ENCODE data around the gene SCLY.
"Not testable (repeated sequence)": the region's sequence is repeated elsewhere in the genome, so short reads cannot be mapped to it uniquely, and the experiment has no call there.

The SCLY gene, protein sequence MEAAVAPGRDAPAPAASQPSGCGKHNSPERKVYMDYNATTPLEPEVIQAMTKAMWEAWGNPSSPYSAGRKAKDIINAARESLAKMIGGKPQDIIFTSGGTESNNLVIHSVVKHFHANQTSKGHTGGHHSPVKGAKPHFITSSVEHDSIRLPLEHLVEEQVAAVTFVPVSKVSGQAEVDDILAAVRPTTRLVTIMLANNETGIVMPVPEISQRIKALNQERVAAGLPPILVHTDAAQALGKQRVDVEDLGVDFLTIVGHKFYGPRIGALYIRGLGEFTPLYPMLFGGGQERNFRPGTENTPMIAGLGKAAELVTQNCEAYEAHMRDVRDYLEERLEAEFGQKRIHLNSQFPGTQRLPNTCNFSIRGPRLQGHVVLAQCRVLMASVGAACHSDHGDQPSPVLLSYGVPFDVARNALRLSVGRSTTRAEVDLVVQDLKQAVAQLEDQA

DNA sequence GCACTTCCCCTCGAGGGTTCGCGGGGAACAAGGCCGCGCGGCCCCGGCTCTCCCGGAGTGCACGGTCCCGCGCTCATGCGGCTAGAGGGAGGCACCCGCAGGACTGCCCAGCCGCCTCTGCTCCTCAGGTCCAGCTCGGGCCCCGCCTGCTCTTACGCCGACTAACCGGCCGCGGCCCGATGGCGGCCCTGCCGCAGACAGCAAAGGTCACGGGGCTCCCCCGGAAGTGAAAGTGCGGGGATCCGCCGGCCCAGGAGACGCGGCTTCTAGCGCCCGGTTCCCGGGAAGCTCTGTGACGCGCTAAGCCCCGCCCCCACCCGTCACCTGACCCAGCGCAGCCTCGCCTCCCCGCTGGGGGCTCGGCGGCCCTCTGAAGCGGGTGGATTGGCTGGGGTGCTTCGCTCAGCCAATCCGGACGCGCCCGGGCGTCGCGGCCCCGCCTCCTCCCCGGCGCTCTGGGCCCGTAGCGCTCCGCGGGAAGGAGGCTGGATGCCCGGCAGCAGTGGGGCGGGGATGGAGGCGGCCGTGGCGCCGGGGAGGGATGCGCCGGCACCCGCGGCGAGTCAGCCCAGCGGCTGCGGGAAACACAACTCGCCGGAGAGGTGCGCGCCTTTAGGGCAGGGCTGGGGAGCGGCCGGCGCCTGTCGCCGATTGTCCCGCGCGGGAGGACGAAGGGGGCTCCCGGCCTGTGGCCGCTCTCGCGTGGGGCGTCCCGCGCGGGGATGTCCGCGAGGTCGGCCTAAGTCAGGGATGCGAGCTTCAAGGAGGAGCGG lies at the start of gene SCLY:
SCLY (plus strand) TSS at position 460 of the 773 bp plus-strand sequence; CDS start at position 514, 54 bp downstream.
- peak; percentile 99 for DNase-seq (ENCODE audit: low spot score)
- peak; percentile 63 for FAIRE-seq

DNA sequence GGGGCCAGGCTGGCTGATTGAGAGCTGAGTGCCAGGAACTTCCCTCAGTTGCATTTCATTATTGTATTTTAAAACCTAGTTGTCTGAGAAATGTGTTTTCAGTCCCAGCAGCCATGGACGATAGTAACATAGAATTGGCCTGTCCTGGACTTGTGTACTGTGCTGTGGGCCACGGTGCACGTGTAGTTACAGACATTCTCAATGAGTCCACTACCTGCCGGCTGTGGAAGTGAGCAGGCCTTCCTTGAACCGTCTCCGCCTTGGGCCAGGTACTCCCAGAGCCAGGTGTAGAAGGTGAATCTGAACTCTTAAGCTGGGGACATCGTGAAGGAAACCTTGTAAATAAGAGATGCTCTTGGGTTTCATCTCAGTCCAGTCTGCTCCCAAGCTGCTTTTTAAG lies 47.0 kb upstream of the SCLY start:
- DNase-seq (ENCODE audit: low spot score) (no peak), FAIRE-seq (no peak)

DNA sequence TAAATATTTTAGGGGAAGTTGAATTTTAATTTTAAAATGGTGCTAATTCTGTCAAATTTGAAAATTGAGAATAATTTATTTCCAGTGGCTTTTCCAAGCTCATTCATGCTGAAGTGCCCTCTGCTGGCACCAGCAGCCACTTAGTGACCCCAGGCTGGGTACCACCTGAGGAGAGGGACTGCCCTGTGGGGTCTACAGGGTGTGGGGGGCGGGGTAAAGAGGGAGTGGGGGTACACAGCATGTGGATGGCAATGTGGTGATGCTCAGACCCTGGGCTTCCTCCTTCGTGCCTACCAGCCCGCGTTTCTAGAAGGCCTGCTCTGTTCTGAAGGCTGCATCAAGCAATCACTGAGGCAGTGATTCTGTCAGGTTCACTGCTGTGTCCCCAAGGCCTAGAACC lies 45.1 kb upstream of the SCLY start:
- DNase-seq (ENCODE audit: low spot score) (no peak), FAIRE-seq (no peak)

DNA sequence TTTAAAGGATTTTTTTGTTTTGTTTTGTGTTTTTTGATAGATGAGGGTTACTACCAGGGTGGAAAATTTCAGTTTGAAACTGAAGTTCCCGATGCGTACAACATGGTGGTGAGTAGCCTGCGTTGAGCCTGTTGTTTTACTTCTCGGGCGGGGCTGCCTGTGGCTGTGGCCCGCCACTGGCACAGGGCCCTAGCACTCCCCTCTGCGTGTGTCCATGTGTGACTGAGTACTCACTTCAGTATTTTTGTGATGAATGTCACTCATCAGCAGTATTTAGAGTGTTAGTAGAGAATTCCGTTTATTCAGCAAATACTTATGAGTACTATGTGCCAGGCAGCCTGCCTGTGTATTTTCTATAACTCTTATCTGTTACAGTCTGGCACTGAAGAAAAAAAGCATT lies 44.3 kb upstream of the SCLY start:
- DNase-seq (ENCODE audit: low spot score) (no peak), FAIRE-seq (no peak)

DNA sequence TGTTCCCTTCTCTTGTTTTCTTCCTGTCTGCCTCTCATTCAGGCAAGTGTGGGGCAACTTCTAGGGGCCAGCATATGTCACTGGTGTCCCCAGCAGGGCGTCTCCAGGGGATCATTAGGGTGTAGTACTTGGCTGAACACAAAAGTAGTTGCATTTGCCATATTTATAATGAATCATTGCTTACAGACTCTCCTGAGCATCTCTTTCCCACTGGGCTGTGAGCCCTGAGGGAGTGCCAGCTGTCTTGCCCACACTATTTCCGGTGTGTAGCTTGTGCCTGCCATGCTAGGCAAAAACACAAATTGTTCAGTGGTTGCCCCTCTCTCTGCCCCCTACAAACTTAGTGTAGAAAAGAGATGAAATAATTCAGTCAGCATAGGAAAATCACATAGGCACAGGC lies 40.8 kb upstream of the SCLY start:
- FAIRE-seq = no peak
- DNase-seq (ENCODE audit: low spot score) = no peak

DNA sequence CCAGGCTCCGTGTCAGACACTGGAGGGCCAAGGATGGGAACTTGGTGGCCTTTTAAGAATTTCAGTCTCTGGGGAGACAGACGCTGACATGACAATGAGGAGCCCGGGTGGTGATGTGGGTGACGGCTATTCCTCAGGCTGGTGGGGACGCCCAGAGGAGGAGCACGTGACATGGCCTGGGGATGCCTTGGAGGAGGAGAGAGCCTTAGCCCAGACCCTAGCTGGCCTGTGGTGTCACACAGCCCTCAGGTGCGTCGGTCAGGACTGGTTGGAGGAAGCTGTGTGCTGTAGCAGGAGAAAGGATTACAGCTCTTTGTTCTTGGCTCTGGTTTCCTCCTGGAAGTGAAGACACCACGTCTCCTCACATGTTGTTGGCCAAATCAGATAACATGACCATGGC lies 40.0 kb upstream of the SCLY start:
- FAIRE-seq (no peak), DNase-seq (ENCODE audit: low spot score) (no peak)

DNA sequence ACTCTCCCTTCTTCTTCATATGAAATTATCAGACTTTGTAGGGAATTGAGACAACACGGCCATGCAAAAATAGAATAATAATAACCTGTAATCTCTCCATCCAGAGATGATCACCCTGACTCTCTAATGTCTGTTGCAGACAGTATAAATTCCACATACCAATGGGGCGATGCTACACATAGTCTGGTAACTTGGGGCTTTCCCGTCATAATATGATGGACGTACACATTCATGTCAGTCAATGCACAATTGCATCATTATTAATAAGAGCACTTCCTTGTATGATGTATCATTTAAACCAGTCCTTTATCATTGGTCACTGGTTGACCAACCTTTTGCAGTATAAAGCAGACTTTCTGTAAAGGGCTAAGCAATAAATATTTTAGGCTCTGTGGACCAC lies 39.5 kb upstream of the SCLY start:
- FAIRE-seq (no peak), DNase-seq (ENCODE audit: low spot score) (no peak)

DNA sequence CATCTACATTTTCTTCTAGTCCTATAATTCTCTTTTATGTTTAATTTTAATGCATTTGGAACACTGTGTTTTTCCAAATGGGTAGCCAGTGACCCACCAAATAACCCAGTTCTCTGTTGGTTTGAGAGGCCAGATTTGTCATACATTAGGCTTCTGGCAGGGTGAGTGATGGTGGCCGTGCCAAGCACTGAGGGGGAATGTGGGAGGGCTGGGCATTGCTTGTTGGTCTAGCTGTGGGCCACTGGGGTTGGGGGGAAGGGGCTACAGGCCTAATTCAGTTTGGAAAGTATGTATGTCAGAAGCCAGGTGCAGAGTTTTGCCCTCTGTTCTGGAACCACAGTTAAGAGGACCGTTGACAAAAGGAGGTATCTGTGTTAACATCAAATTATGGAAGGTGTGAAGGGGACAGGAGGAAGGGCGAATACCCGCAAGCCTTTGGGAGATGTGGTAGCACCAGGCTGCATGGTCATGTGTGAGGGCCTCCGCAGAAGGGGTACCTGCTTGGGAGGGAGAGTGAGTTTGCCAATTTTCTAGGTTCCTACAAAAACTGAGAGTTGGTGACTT lies 38.1 kb upstream of the SCLY start:
- DNase-seq (ENCODE audit: low spot score) (no peak), FAIRE-seq (no peak)

DNA sequence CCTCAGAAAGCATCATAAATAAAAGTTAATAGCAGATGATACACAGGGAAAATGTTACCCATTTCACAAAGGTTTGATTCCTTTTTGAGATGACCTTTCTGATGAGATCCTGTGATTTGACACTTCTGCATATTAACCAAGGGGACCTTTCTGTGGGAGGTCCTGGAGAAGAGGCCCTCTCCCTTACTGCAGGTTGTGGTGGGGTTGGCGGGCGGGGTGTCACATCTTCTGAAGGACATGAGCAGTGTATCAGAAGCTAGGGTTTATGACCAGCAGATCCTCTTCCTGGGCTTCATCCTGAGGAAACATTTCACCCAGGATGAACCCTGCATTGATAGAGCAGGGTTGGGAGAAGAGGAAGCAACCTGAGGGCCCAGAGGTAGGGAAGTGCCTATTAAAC lies 37.2 kb upstream of the SCLY start:
- FAIRE-seq = no peak

DNA sequence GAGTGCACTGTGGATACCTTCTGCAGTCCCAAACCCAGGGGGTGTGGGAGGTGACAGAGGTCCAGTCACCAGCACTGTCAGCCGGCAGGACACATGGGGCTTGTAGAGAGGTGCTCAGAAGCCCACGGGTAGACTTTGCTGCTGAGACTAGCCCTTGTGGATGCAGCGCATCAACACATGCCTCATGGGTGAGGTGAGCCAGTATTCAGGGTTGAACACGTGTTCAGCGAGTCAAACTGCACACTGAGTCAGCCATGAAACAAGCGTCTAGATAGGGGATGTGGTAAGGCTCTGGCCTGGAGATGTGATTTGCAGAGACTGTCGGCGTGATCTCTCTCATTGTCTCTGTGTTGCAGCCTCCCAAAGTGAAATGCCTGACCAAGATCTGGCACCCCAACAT lies 35.8 kb upstream of the SCLY start:
- DNase-seq (ENCODE audit: low spot score) (peak; percentile 19), FAIRE-seq (peak; percentile 59)

More for the DNA sequence above, 37.2 kb upstream of the SCLY start:
- no peak for DNase-seq (ENCODE audit: low spot score)

DNA sequence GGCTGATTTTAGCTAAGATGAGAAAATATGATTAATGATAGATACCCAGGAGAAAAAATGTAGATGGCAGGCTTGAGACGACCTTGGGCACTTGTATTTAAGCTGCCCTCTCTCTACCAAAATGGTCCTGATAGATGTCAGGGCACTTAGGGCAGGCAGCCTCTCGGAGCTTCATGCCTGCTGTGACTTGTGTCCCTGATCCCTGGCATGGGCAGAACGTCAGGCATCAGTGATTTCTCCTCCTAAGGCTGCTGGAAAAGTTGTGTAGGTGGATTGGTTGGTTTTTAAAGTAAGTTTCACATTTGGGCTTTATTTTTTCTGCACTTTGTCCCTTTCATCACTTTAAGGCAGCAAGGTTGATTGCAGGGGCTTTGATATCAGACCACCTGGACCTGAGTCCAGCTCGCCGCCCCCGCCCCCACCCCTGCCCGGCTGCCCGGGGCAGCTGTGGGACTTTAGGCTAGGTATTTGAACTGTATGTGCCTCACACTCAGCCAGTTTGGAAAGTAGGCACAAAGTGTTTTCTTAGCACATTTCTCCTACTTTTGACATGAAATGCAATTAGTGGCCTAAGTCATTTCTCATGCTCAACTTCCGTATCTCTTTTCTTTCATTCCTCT lies 35.0 kb upstream of the SCLY start:
- DNase-seq (ENCODE audit: low spot score) (no peak), FAIRE-seq (no peak)

DNA sequence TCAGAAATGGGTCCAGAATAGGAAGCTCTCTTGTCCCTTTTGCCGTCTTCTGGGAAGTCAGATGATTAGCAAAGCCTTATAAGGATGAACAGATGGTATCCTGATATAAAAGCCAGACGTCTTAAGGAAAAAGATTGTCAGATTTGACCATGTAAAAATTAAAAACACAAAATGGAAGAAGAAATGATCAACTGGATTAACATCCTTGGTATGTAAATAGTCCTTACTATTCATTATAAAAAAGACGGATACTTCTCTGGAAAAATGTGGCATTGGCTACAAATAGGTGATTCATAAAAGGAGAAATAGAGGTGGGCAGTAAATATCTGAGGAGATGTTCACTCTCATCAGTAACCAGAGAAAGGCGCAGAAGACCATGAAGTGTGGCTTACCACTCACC lies 33.7 kb upstream of the SCLY start:
- no peak for DNase-seq (ENCODE audit: low spot score)
- no peak for FAIRE-seq

DNA sequence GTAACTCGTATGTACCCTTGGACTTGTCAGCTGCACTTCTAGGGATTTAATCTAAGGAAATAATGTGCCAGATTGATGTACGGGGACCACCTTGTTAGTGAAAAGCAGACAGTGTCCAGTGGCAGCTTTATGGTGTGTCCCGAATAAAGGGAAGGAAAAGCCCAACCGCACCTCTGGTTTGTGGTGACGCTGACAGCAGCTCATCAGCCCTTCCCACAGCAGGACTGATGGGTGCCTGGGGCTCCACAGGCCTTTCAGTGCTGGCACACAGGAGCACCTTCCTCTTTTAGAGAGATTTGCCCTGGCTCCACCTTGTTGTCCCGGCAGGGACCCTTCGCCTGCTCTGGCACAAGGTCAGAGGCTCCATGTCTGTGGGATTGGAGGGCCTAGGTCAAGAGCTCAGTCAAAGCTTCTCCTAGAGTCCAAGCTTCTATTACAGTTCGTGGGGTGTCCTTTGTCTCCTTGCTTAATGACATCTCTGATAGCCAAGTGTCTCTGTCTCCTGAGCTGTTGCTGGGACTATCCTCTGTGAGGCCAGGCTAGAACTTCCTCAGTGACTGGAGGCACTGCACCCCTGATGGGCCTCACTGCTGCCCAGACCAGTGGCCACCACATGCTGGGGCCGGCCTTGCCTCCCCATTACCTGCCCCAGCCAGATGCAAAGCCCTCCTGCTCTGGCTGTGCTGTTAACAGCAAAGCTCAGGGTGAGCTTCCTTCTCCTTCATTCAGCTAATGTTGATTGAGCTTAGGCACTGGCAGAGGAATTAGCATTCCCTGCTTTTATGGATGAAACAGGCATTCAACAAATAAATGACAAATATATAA lies 33.0 kb upstream of the SCLY start:
- no peak for DNase-seq (ENCODE audit: low spot score)
- no peak for FAIRE-seq

DNA sequence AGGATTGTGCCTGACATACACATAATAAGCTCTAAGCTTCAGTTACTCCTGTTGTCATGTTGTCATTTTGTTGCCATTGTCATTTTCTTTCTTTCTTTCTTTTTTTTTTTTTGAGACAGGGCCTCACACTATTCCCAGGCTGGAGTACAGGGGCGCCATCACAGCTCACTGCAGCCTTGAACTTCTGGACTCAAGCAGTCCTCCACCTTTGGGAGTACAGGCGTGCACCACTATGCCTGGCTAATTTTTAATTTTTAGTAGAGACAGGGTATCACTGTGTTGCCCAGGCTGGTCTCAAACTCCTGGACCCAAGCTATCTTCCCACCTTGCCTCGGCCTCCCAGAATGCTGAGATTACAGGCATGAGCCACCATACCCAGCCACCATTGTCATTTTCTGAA lies 30.9 kb upstream of the SCLY start:
- no peak for DNase-seq (ENCODE audit: low spot score)
- FAIRE-seq = no peak

DNA sequence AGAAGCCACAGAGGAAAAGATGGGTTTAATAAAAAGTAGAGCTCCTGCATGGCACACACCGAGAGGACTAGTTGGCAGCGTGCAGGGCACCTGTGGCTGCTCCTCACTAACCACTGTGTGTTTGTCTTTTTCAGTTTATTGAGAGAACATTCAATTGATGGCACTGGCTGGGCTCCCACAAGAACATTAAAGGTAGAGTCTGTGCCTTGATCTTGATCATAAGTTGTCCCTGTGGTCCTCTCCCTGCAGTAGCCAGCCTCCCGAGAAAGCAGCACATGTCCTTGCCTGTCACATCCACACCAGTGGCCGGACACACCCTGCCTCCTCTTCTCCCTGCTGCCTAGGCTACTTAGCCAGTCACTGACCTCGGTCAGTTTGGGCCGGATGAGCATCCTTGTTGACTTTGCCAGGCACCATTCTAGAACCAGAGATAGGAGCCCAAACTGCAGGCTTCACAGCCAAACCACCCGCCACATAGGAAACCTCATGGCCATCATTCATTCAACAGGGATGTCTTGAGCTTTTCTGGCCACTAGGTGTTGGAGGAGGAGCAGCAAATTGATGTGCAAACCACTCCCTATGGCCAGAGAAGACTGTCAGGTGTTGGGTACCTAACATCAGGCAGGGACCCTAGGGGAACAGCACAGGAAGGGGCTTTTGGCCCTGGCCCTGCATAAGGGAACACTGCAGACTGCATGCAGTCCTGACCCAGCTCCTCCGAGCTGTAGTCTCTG lies 30.2 kb upstream of the SCLY start:
- FAIRE-seq = no peak
- DNase-seq (ENCODE audit: low spot score) = no peak

DNA sequence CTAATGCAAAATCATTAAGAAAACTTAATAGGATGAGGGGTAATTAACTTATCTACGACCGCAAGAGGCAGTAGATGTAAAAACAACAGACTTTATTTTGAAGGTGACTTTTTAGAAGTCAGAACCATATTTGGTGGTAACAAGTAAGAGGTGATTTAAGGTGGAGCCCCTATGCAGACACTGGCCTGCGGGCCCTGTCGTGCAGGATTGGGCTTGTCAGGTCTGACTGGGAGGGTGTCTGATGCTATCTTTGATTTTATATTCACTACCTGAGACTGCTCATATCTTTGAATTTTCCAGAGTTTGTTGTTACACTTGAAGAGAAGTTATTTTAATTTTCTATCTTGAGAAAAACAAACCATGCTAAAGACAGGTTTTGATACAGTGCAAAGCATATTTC lies 29.1 kb upstream of the SCLY start:
- DNase-seq (ENCODE audit: low spot score) (no peak), FAIRE-seq (no peak)

DNA sequence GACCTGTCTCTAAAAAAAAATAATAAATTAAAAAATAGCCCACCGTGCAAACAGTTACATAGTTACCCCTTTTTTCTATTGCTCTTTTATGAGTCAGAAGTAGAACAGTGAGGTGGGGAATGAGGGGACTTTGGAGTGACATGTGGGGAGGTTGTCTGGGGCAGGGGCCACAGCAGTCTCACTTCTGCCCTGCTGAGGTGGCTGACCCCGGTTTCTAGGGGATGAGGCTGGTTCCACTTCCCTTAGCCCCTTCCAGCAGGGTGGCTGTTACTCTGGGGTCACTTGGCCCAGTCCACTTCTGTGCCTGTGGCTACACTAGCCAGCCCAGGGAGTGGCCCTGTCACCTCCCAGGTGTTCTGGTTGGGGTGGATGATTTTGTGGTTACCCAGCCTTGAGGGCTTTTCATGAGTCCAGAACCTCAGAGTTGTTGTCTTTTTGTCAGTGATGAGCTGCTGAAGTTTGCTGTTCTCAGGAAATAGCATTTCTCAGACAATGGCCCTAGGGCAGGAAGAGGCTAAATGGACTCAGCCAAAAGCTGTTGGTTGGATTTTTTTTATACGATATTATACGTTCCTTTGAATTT lies 28.0 kb upstream of the SCLY start:
- DNase-seq (ENCODE audit: low spot score) = no peak
- FAIRE-seq = no peak

DNA sequence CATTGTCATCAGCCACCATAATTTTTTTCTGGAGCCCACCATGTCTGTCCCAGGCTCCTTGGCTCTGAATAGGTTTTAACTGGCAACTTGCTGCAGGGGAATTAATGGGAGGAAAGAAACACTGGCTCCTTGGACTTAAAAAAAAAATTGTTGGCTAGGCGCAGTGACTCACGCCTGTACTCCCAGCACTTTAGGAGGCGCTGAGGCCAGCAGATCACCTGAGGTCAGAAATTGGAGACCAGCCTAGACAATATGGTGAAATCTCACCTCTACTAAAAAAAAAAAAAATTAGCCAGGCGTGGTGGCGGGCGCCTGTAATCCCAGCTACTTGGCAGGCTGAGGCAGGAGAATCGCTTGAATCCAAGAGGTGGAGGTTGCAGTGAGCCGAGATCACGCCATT lies 26.8 kb upstream of the SCLY start:
- not testable (repeated sequence) for DNase-seq (ENCODE audit: low spot score); FAIRE-seq

DNA sequence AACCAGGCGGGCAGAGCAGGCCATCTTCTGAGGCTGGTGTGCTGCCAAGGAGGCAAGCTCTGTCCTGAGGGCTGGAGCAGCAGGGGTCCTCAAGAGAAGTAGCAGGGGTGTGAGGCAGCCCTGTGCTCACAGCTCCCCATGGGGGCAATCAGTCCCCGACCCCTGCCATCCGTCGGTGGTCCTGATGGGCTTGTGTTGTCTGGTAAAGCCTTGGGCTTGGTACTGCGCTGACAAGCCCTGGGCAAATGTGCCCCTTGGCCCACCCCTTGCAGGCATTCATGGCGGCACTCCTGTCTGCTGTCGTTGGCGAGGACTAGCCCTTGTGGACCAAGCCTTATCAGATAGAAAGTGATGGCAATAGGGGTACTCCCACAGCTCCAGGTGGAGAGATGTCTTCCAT lies 22.6 kb upstream of the SCLY start:
- DNase-seq (ENCODE audit: low spot score) (no peak), FAIRE-seq (no peak)

DNA sequence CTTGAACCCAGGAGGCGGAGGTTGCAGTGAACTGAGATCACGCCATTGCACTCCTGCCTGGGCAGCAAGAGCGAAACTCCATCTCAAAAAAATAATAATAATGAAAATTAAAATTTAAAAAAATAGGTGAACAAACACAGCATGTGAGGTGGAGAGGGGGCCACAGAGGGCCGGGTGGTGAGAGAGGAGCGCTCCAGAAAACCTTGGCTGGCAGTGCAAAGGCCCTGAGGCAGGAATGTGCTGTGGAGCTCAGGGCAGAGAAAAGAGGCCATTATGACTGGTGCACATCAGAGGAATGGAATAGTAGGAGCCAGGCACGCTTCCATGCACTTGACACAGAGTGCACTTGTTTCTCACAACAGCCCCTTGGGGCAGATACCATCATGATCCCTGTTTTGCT lies 21.6 kb upstream of the SCLY start:
- DNase-seq (ENCODE audit: low spot score) = no peak
- FAIRE-seq = no peak
